NCI-H1048 (cell line): Measurements from ENCODE around the gene DGKG.

ENCODE experiments used
- DNase-seq: peaks from one replicate; lab custom pipeline; 2025; lab: John Stamatoyannopoulos, UW

DGKG gene

DNA sequence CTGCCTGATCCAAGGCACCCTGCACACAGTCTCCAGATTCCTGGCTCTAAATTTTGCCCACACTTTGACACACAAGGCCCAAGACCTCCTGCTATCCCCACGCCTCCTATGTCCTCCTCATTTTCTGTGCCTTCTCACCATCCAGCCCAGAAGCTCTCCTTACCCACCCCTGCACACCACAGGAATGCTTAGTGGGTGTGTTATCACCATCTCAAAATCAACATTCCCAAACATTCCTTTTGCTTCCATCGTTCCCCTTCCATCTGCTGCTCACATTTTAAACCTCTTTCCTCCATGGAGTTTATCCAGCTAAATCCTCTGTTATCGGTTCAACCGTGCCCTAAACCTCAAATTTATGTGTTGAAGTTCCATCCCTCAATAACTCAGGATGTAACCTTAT lies 43.9 kb downstream of the DGKG start:
- DNase-seq = no peak

DNA sequence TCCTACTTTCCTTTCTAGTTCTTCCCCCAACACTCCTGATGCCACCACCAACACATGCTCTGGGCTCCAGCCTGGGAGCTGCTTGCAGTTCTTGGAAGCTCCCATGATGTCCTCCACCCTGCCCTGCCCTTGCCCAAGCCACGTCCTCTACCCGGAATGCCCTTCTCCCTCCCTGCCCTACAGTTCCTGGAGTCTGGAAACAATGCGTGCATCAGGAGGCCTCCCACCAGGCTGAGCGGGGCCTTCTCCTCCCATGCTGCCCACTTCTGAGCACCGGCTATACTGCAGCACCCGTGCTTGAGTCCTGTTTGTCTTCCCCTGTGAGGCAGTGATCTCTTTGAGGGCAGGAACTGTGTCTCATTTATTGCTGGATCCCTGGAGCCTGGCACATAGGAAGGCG lies 44.6 kb downstream of the DGKG start:
- no peak for DNase-seq

GRCh38 chr3:186316666-186317260 lies 45.3 kb downstream of the DGKG start:
- no peak for DNase-seq

- no peak for DNase-seq
These were observed 46.3 kb downstream of the DGKG start for GRCh38 chr3:186315581-186316354.

- no peak for DNase-seq
These were observed 47.1 kb downstream of the DGKG start for GRCh38 chr3:186314896-186315295.

- no peak for DNase-seq
These were observed 50.6 kb downstream of the DGKG start for GRCh38 chr3:186311441-186311840.

DNA sequence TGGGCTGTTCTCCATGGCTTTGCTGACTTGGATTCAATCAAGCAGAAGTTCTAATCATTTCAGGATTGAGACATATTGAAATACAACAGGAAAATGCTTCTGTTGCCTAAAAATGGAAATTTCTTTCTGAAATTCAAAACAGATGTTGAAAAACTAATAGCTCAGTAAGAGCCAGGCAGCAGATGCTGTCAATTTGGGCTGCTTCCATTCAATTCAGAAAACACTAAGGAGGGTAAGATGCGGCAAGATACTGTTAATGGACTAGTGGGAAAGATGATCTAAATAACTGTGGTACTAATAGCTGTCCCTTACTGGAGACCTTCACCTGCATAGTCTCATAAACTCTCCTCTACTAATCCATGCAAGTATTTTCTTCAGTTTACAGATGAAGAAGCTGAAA lies 53.5 kb downstream of the DGKG start:
- no peak for DNase-seq

DNA sequence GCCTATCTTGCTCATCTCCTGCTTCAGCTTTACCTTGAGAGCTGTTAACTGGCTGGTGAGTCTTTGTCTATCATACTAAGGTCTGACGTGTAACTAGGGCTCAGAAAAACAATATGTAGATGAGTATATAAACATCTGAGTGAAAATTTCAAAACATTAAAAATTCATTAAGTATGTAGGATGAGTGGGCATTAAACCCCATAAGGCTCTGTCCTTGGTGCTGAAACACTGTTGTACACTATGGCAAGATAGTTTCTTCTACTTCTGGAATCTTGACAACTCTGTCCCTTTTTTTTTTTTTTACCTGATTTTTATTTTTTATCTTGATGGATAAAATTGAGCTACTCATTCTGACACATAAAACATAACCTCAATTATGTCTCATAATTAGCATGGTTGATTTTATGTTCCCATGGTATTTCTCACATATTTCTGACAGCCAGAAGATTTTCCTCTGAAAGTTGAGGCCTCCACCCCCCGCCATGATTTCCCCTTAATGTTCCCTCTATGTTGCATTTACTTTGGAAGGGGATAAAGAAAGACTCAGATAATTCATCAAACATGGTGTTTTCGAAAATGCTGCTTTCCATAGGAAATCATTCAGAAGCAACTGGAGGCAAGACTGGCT lies 54.3 kb downstream of the DGKG start:
- no peak for DNase-seq

DNA sequence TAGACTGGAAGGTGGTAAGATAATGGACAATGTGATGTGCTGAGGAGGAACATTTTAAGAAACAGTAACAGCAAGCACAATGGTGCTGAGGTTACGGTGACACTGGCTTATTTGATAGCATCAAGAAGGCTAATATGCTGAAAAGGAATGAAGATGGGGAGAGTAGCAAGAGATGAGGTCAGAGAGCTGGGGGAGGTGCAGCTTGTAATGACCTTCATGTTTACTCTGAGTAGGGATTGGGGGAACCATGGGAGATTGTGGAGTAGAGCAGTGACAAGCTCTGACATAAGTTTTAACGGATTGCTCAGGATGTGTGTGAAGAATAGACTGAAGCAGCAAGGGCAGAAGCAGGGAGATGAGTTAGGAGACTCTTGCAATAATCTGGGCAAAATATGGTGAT lies 56.7 kb downstream of the DGKG start:
- DNase-seq = no peak

GRCh38 chr3:186303965-186304364 lies 58.1 kb downstream of the DGKG start:
- DNase-seq = no peak

DNA sequence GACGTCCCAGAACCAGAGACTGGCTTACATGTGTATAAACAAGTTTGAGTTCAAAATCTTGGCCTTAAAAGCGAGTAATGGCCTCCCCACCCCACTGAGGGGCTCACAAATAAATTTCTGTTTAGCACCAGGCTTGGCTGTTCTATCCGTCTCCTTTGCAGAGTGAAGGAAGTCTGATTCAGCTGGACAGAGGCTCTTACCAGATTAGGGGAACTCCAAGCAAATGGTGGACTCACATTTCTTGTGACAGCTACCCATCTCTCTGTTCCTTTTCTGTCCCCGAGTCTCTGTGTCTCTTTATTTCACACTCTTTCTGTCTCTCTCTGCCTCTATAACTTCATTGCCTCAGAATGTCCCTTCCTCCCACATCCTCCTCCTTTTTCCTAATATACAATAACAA lies 62.7 kb downstream of the DGKG start:
- DNase-seq = no peak

- no peak for DNase-seq
These were observed 63.2 kb downstream of the DGKG start for GRCh38 chr3:186298876-186299275.

GRCh38 chr3:186290796-186291195 lies 71.2 kb downstream of the DGKG start:
- no peak for DNase-seq

DNA sequence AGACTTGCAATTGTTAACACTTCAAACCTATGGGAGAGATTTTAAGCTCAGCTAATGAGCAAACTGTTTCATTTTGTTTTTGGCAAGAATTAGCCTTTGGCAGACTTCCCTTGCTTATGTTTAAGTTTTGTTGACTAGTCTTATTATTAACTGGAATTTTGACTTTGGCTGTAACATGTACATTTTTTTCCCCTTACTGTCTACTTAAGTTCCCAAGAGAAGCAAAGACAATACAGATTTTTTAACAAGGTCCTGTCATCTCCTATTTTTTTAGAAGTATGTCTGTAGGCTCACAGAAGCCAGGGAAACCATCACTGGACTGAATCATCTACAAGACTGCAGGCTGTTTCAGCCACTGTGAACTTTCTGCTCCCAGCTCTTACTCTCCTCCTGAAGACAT lies 74.3 kb downstream of the DGKG start:
- no peak for DNase-seq

- DNase-seq = no peak
These were observed 75.9 kb downstream of the DGKG start for GRCh38 chr3:186286114-186286513.

- DNase-seq = no peak
These were observed 77.4 kb downstream of the DGKG start for GRCh38 chr3:186284661-186285060.

DNA sequence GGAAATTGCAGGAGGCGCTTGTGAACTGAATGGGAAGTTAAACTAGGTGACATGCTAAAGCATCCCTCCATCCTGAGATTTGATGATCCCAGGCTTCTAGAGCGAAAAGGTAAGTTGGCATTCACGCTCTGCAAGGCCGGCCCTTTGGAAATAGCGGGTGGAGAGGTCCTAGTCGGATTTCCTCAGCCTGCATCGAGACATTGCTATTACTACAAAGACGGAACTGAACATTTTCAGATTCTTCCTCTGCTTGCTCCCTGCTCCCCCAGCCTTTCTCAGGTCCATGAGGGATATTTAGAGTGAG lies 77.7 kb downstream of the DGKG start:
- DNase-seq = no peak

DNA sequence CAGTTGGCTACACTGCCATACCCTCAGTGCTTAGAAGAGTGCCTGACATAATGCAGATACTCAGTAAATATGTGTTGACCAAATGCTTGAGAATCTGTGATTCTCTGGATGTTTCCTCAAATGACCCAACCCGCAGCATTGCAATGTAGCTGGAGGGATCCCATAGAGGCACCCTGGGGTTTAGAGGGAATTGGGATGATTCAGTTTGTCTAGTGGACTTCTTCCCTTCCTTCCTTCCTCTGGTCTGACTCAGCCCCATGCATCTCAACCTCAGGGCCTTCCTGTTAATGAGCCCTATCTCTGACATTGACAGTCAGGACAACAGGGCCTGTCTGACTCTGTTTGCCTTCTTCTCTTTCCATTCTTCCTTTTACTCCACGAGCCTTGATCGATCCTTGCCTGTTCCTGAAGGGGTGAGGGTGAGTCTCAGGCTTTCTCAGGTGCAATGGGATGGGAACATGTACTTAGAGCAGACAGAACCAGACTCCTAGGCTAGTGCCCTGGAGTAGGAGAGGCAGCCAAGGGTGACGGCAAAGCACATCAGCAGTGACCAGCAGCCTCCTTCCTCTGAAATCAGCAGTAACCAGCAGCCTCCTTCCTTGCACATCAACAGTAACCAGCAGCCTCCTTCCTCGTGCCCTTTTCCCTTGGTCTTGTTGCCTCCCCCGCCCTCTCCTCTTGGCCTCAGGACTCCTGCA lies 78.2 kb downstream of the DGKG start:
- no peak for DNase-seq

DNA sequence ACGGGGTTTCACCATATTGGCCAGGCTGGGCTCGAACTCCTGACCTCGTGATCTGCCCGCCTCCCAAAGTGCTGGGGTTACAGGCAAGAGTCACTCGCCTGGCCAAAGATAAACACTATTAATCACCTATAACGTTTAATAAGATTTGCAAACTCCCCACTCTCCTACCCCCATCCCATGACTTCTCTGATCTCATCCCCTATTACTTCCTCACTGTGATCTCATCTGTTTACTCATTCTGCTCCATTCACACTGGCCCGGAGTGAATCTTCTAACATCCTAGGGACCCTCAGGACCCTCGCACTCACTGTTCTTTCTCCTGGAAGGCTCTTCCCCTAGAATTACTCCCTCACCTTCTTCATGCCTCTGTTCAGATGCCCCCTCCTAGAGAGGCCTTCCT lies 78.9 kb downstream of the DGKG start:
- no peak for DNase-seq

DNA sequence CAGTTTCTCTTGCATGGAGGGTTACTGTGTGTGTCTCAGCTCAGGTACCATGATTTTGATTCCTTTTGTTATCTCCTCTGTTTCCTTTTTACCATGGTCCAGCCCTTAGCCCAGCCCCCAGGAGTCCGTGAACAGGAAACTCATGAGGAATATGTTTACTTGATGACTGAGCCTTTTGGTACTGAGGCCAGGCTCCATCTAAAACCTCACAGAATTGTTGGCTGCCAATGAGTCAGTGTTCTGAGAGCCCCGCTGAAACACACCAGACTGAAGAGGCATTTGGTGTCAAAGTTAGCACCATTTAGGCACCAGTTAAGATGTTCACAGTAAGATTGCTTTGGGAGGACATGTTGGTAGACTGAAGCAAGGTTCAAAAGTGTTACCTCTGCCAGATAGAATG lies 80.9 kb downstream of the DGKG start:
- DNase-seq = no peak

DNA sequence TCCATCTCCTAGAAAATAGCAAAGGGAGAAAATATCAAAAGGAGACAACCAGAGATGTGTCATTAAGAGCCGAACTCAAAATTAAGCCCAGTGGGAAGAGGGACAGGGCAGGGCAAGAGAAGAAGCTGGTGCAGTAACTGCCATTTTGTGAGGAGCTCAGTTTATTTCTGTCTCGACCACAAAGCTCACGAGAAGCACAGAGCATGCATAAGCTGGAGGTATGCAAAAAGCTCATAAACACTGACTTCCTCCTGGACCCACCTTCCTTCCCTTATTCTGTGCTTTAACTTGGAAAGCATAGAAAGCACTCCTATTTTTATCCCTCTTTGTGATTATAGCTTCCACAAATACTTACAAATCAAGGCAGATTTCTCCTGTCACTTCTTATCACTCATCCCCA lies 81.3 kb downstream of the DGKG start:
- DNase-seq = no peak

- DNase-seq = no peak
These were observed 84.6 kb downstream of the DGKG start for GRCh38 chr3:186277268-186277909.

- no peak for DNase-seq
These were observed 86.6 kb downstream of the DGKG start for GRCh38 chr3:186275436-186275835.
